Activated naive CD8-positive, alpha-beta T cell treated with anti-CD3 and anti-CD28 coated beads for 36 hours (primary cell): ENCODE data around the gene CORO2B. TPM values are rescaled to one million over a fixed set of nuclear protein-coding genes. Genes with fewer than 3 reads are reported as not detected.
"Not testable (repeated sequence)": the region's sequence is repeated elsewhere in the genome, so short reads cannot be mapped to it uniquely, and the experiment has no call there.

Source experiments
- DNase-seq: peaks from one replicate; pipeline ENCODE4 v3.0.0; 2021
- H3K27ac Mint-ChIP-seq: one replicate; pipeline ENCODE4 v1.8.0; 2022; ENCODE audit warnings: mild to moderate bottlenecking, moderate library complexity, mixed read lengths
- H3K27me3 Mint-ChIP-seq: one replicate; pipeline ENCODE4 v1.8.0; 2022; ENCODE audit warnings: mild to moderate bottlenecking, mixed read lengths
- H3K36me3 Mint-ChIP-seq: one replicate; pipeline ENCODE4 v1.8.0; 2021; ENCODE audit warnings: mild to moderate bottlenecking, mixed read lengths
- H3K4me1 Mint-ChIP-seq: one replicate; pipeline ENCODE4 v1.8.0; 2021; ENCODE audit warnings: mixed read lengths
- H3K4me3 Mint-ChIP-seq: one replicate; pipeline ENCODE4 v1.8.0; 2022; ENCODE audit warnings: mild to moderate bottlenecking, moderate library complexity, mixed read lengths
- H3K9me3 Mint-ChIP-seq: one replicate; pipeline ENCODE4 v1.8.0; 2022; ENCODE audit warnings: mixed read lengths
- total RNA-seq, 2 experiments: library from RNA; stranded (reverse); gene quantifications; one replicate each; pipeline ENCODE4 v1.2.3, GENCODE V29; 2021

Gene CORO2B
- total RNA-seq, 2 experiments from 2014 or later, result not detected

GRCh38 chr15:68640791-68641331, 62.1 kb downstream of the CORO2B start:
- no peak overlapping the region for H3K4me3 Mint-ChIP-seq

GRCh38 chr15:68641376-68641775, 62.6 kb downstream of the CORO2B start:
- Mint-ChIP-seq H3K4me1 (no peaks in the 10 kb centered on the region), H3K36me3 (no peaks in the 10 kb centered on the region), H3K4me3 (no peak overlapping the region), H3K27me3 (no peaks in the 10 kb centered on the region), H3K27ac (no peak overlapping the region), H3K9me3 (no peaks in the 10 kb centered on the region)
- no peak for DNase-seq

More at GRCh38 chr15:68640791-68641331, 62.1 kb downstream of the CORO2B start:
- Mint-ChIP-seq H3K4me1 (no peaks in the 10 kb centered on the region), H3K27me3 (no peaks in the 10 kb centered on the region), H3K27ac (no peak overlapping the region), H3K36me3 (no peaks in the 10 kb centered on the region), H3K9me3 (no peaks in the 10 kb centered on the region)
- no peak for DNase-seq

- H3K4me3 Mint-ChIP-seq, result no peak overlapping the region
- H3K9me3 Mint-ChIP-seq, result no peaks in the 10 kb centered on the region
- H3K27me3 Mint-ChIP-seq, result no peaks in the 10 kb centered on the region
- no peaks in the 10 kb centered on the region for H3K36me3 Mint-ChIP-seq
- H3K27ac Mint-ChIP-seq, result no peak overlapping the region
- DNase-seq, result no peak
- no peaks in the 10 kb centered on the region for H3K4me1 Mint-ChIP-seq
These were observed 63.7 kb downstream of the CORO2B start for GRCh38 chr15:68642491-68642845.

- no peak overlapping the region for H3K27ac Mint-ChIP-seq
- H3K4me1 Mint-ChIP-seq, result no peaks in the 10 kb centered on the region
- H3K36me3 Mint-ChIP-seq, result no peaks in the 10 kb centered on the region
- H3K9me3 Mint-ChIP-seq, result no peaks in the 10 kb centered on the region
- no peaks in the 10 kb centered on the region for H3K27me3 Mint-ChIP-seq
- no peak overlapping the region for H3K4me3 Mint-ChIP-seq
- DNase-seq, result no peak
These were observed 64.5 kb downstream of the CORO2B start for GRCh38 chr15:68643216-68643830.

- no peak overlapping the region for H3K27ac Mint-ChIP-seq
- no peaks in the 10 kb centered on the region for H3K4me1 Mint-ChIP-seq
- no peaks in the 10 kb centered on the region for H3K27me3 Mint-ChIP-seq
- no peaks in the 10 kb centered on the region for H3K36me3 Mint-ChIP-seq
- DNase-seq, result no peak
- H3K4me3 Mint-ChIP-seq, result no peak overlapping the region
- no peaks in the 10 kb centered on the region for H3K9me3 Mint-ChIP-seq
These were observed 65.5 kb downstream of the CORO2B start for GRCh38 chr15:68644083-68644904.

- Mint-ChIP-seq H3K4me3 (no peak overlapping the region), H3K36me3 (no peaks in the 10 kb centered on the region), H3K4me1 (no peaks in the 10 kb centered on the region), H3K9me3 (no peaks in the 10 kb centered on the region), H3K27ac (no peak overlapping the region), H3K27me3 (no peaks in the 10 kb centered on the region)
- no peak for DNase-seq
These were observed 66.2 kb downstream of the CORO2B start for GRCh38 chr15:68644996-68645395.

- Mint-ChIP-seq H3K36me3 (no peaks in the 10 kb centered on the region), H3K27me3 (no peaks in the 10 kb centered on the region), H3K4me1 (no peaks in the 10 kb centered on the region), H3K4me3 (no peak overlapping the region), H3K27ac (no peak overlapping the region), H3K9me3 (no peaks in the 10 kb centered on the region)
- no peak for DNase-seq
These were observed 67.4 kb downstream of the CORO2B start for GRCh38 chr15:68646156-68646555.

- no peak overlapping the region for H3K4me3 Mint-ChIP-seq
- H3K4me1 Mint-ChIP-seq, result no peaks in the 10 kb centered on the region
- no peak for DNase-seq
- H3K9me3 Mint-ChIP-seq, result no peaks in the 10 kb centered on the region
- no peaks in the 10 kb centered on the region for H3K27me3 Mint-ChIP-seq
- no peak overlapping the region for H3K27ac Mint-ChIP-seq
- H3K36me3 Mint-ChIP-seq, result no peaks in the 10 kb centered on the region
These were observed 67.9 kb downstream of the CORO2B start for GRCh38 chr15:68646696-68647095.

- H3K4me1 Mint-ChIP-seq, H3K27ac Mint-ChIP-seq: not testable (repeated sequence)
These were observed 68.6 kb downstream of the CORO2B start for GRCh38 chr15:68647361-68647760.

GRCh38 chr15:68650901-68651709, 72.3 kb downstream of the CORO2B start:
- no peaks in the 10 kb centered on the region for H3K27me3 Mint-ChIP-seq
- no peaks in the 10 kb centered on the region for H3K36me3 Mint-ChIP-seq
- no peak overlapping the region for H3K4me3 Mint-ChIP-seq
- no peaks in the 10 kb centered on the region for H3K4me1 Mint-ChIP-seq
- H3K9me3 Mint-ChIP-seq, result no peaks in the 10 kb centered on the region
- peak; percentile 47 for DNase-seq
- H3K27ac Mint-ChIP-seq, result no peak overlapping the region

More at GRCh38 chr15:68647361-68647760, 68.6 kb downstream of the CORO2B start:
- not testable (repeated sequence) for H3K9me3 Mint-ChIP-seq, DNase-seq, H3K36me3 Mint-ChIP-seq, H3K27me3 Mint-ChIP-seq, H3K4me3 Mint-ChIP-seq

- Mint-ChIP-seq H3K27me3 (no peaks in the 10 kb centered on the region), H3K4me3 (no peak overlapping the region), H3K36me3 (no peaks in the 10 kb centered on the region), H3K9me3 (no peaks in the 10 kb centered on the region), H3K27ac (no peak overlapping the region), H3K4me1 (no peaks in the 10 kb centered on the region)
- no peak for DNase-seq
These were observed 73.2 kb downstream of the CORO2B start for GRCh38 chr15:68651916-68652525.

- DNase-seq, result no peak
- Mint-ChIP-seq H3K4me1 (no peaks in the 10 kb centered on the region), H3K27ac (no peak overlapping the region), H3K27me3 (no peaks in the 10 kb centered on the region), H3K9me3 (no peaks in the 10 kb centered on the region), H3K4me3 (no peak overlapping the region), H3K36me3 (no peaks in the 10 kb centered on the region)
These were observed 74.3 kb downstream of the CORO2B start for GRCh38 chr15:68653031-68653635.

GRCh38 chr15:68653801-68654200, 75.0 kb downstream of the CORO2B start:
- no peaks in the 10 kb centered on the region for H3K9me3 Mint-ChIP-seq
- H3K27me3 Mint-ChIP-seq, result no peaks in the 10 kb centered on the region
- H3K4me3 Mint-ChIP-seq, result no peak overlapping the region
- H3K36me3 Mint-ChIP-seq, result no peaks in the 10 kb centered on the region
- no peak overlapping the region for H3K27ac Mint-ChIP-seq
- H3K4me1 Mint-ChIP-seq, result no peaks in the 10 kb centered on the region
- no peak for DNase-seq

- no peak for DNase-seq
- H3K27ac Mint-ChIP-seq, result no peak overlapping the region
- H3K4me3 Mint-ChIP-seq, result no peak overlapping the region
- no peaks in the 10 kb centered on the region for H3K4me1 Mint-ChIP-seq
- no peaks in the 10 kb centered on the region for H3K9me3 Mint-ChIP-seq
- H3K27me3 Mint-ChIP-seq, result no peaks in the 10 kb centered on the region
- no peaks in the 10 kb centered on the region for H3K36me3 Mint-ChIP-seq
These were observed 76.2 kb downstream of the CORO2B start for GRCh38 chr15:68654786-68655560.
